ENCODE data around the gene ARMC2. TPM values are rescaled to one million over a fixed set of nuclear protein-coding genes. Genes with fewer than 3 reads are reported as not detected.

ARMC2 gene
- total and polyA plus RNA-seq, 2 of the 8 experiments (the other 6 are each of a cell fraction or from before 2014, with no cell fraction given), result 1.6 to 4.4 TPM

GRCh38 chr6:108989700-108990099 is 141.5 kb downstream of the ARMC2 start:
- CTCF ChIA-PET (ENCODE audit: partially characterized antibody), result interaction anchor here (0.7 to 1.4 kb wide), 2 partner anchors 20 kb away, joined by 3 read pairs; no protein-coding TSS in a partner anchor
- H3K36me3 ChIP-seq (ENCODE audit: control insufficient read depth in 2 of 4, insufficient read depth in 4 of 4, low read length in 3 of 4), result peaks cover 0 to 46% (median 16%) of the 10 kb centered on the region in 4 experiments; a peak in 5 of 8 replicates
- no peak overlapping the region for H4K91ac ChIP-seq (replicated peaks; ENCODE audit: insufficient read length, low read length)
- H2BK15ac ChIP-seq (ENCODE audit: low read length), result no peak overlapping the region
- no peak overlapping the region for H3K9ac ChIP-seq (replicated peaks in 1 of 4; ENCODE audit: extremely low read depth in 1 of 4, low read depth in 3 of 4, low read length in 3 of 4)
- H3K27ac ChIP-seq (ENCODE audit: low read depth, low read length), result no peak overlapping the region
- DNase-seq (ENCODE audit: low read depth in 1 of 2, low spot score in 2 of 2) (no peak), FAIRE-seq (no peak)
- no peak overlapping the region for H2BK120ac ChIP-seq (replicated peaks; ENCODE audit: low read depth, low read length)
- no peak overlapping the region for H3K14ac ChIP-seq (ENCODE audit: insufficient read length)
- H2AK5ac ChIP-seq (ENCODE audit: low read depth, low read length), result no peak overlapping the region
- no peak overlapping the region for H3K4me3 ChIP-seq (ENCODE audit: extremely low read depth in 1 of 4, insufficient read depth in 2 of 4, low read depth in 3 of 4, low read length in 4 of 4)
- H3K23ac ChIP-seq (ENCODE audit: insufficient read length), result no peak overlapping the region
- 88% methylated on average over 3 of the region's 3 CpGs; no CpG with 5 or more reads in 1 of the 2 experiments for WGBS, 2 experiments (ENCODE audit: extremely low coverage in 1 of 2, insufficient coverage in 1 of 2, insufficient read length in 1 of 2, insufficient replicate concordance in 2 of 2, low coverage in 1 of 2, low lambda C conversion rate in 2 of 2, missing lambda C conversion rate in 1 of 2)
- H2BK12ac ChIP-seq (ENCODE audit: low read depth, low read length), result no peak overlapping the region
- no peak overlapping the region for H3K4ac ChIP-seq (replicated peaks; ENCODE audit: insufficient read length, low read depth, low read length)
- POLR2A ChIA-PET (ENCODE audit: partially characterized antibody), result no interaction called here
- no peak overlapping the region for H3K56ac ChIP-seq (replicated peaks; ENCODE audit: insufficient read length, low read depth, low read length)
- no peaks in the 10 kb centered on the region for H3K79me1 ChIP-seq (ENCODE audit: low read depth, low read length)
- H4K8ac ChIP-seq (ENCODE audit: extremely low read depth, insufficient read depth, low read length), result no peak overlapping the region
- no peaks in the 10 kb centered on the region for H4K20me1 ChIP-seq (replicated peaks in 1 of 2; ENCODE audit: control insufficient read depth in 1 of 2, insufficient read depth in 2 of 2, low read length in 2 of 2)
- no peaks in the 10 kb centered on the region for H3K4me1 ChIP-seq (replicated peaks in 1 of 4; ENCODE audit: control insufficient read depth in 3 of 4, insufficient read depth in 4 of 4, low read length in 3 of 4)
- no peak overlapping the region for H2AFZ ChIP-seq (ENCODE audit: low read length)
- no peaks in the 10 kb centered on the region for H3K9me3 ChIP-seq (ENCODE audit: insufficient read depth in 2 of 2, low read depth in 1 of 2, low read length in 1 of 2)
- no peak overlapping the region for H3K18ac ChIP-seq (ENCODE audit: extremely low read depth, low read length)
- no peak overlapping the region for H2BK20ac ChIP-seq (ENCODE audit: low read length)
- 0 out of 2 replicates have a peak, but pooled peaks cover 2% of the 10 kb centered on the region for H3K23me2 ChIP-seq (ENCODE audit: low read depth, low read length)
- no peaks in the 10 kb centered on the region for H3K27me3 ChIP-seq (replicated peaks in 1 of 4; ENCODE audit: control insufficient read depth in 3 of 4, extremely low read depth in 1 of 4, insufficient read depth in 3 of 4, low read length in 3 of 4)
- TF ChIP-seq TEAD4 (IDR thresholded peaks at IDR 0.05; ENCODE audit: low read depth, low read length) (no peak), ASH2L (IDR thresholded peaks at IDR 0.05; ENCODE audit: low read length) (no peak), FOSL1 (IDR thresholded peaks at IDR 0.05; ENCODE audit: insufficient read depth, low read depth, low read length) (no peak)
- no peak overlapping the region for H3K4me2 ChIP-seq (ENCODE audit: insufficient read depth in 1 of 2, low read depth in 2 of 2, low read length in 2 of 2)
- H3K79me2 ChIP-seq (ENCODE audit: control insufficient read depth in 1 of 2, insufficient read depth in 2 of 2, low read length in 2 of 2), result no peaks in the 10 kb centered on the region
- H4K5ac ChIP-seq (ENCODE audit: insufficient read length, low read depth, low read length), result no peak overlapping the region
- no peak overlapping the region for H2BK5ac ChIP-seq (ENCODE audit: low read depth, low read length)

Measured in H1 (cell line).